GM15510 (cell line): Measurements from ENCODE around the gene TDP1.

Experiments used
- POLR2A ChIP-seq: IDR thresholded peaks from 3 replicates; pipeline ENCODE4 v1.6.1; 2011; ENCODE audit warnings: borderline replicate concordance; ENCODE audit not compliant: insufficient read length; ENCODE audit errors: extremely low read depth

TDP1 gene

DNA sequence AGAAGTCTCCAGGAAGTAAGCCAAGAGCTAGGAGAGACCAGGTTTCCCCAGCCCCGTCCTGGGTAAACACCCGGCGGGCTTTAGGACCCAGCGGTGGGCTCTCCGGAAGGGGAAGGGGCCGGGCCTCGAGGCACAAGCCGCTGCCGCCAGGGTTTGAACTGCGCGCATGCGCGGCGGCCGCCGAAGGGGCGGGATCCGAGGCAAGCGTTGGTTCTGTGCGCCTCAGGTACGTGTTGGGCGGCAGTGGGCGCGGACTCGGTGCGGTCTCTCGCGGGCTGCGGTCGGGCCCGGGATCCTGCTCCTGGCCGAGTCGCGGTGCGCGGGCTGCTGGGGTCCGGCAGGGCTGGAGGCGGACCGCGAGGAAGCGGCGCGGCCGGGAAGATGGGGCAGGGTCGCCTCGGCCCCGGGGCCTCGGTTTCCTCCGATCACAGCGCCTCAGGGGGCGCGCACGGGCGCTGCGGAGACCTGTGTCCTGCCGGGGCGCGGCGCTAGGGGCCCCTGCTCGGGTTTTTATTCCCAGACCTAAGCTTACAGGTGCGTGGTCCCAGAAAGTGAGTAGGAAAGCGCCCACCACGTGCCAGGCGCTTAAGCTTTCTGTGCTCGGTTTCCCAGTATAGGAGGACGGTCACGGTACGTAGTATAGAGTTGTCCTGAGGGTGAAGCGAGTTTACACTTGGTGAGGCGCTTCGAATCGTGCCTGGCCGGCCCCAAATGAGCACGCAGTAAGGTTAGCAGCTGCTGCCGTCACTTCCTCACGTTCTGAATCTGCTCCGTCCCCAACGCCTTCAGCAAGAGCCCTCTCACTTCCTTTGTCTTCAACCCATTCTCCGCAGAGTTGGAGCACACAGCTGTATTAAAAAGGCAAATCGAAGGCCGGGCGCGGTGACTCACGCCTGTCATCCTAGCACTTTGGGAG, at the start of gene TDP1:
Gene TDP1 (plus strand): TSS at position 183 of the 916 bp plus-strand sequence. CDS start 7,188 bp downstream, outside the sequence.
- peak; percentile 91 for TF ChIP-seq POLR2A

DNA sequence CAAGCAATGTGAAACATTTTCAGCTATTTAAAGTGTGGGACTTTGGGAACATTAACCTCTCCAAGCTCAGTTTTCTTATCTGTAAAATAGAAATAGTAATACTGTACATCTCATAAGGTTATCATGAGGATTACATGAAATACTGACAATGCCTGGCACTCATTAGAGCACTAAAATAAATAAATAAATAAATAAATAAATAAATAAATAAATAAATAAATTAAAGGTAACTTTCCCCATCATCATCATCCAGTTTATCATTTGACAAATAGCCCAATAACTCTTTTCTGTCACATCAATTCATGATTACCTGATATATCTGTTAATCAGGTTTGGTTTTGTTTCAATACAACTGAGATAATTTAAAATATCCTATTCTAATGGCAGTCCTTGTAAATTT, 49.7 kb upstream of the TDP1 start:
- TF ChIP-seq POLR2A: no peak

DNA sequence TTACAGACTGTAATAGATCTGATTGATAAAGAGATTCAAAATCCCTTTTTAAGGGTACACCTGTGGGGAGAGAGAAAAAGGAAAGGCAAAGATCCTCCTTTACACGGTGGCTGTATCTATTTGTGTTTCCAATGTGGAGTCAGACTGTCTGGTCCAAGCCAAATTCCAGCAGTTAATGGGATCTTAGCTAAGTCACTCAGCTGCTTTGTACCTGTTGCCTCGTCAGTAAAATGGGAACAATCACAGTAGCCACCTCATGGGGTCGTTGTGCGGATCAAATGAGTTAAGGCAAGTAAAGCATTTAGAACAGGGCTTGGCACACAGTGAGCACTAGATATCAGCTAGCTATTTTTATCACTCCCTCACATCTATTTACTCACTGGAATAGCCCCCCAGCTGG, 48.1 kb upstream of the TDP1 start:
- TF ChIP-seq POLR2A: no peak

DNA sequence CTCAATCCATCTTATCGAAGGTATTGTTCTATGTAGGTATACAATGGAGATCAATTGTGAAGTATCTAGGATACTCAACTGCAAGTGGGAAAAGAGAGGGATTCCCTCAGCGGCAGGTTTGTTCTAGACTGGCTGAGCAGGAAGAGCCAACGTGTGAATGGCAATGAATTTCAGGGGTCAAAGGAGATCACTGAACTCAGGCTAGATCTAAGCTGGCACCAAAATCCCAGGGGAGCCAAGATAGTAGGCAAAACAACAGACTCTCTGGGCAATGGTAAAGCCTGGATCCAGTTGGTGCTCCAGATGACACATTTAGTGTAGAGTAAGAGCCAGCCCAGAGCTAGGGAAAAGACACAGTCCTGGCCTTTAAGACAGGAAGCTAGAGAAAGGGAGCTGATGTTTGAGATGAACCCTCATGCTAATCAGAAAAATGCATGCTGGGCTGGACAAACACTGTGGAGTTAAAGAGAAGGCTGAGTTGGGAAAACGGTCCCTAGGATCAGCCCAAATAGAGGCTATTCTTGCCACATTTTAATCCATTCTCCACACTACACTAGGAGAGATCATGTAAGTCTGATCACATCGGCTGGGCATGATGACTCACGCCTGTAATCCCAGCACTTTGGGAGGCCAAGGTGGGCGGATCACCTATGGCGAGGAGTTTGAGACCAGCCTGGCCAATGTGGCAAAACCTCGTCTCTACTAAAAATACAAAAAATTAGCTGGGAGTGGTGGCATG, 46.8 kb upstream of the TDP1 start:
- no peak for TF ChIP-seq POLR2A

DNA sequence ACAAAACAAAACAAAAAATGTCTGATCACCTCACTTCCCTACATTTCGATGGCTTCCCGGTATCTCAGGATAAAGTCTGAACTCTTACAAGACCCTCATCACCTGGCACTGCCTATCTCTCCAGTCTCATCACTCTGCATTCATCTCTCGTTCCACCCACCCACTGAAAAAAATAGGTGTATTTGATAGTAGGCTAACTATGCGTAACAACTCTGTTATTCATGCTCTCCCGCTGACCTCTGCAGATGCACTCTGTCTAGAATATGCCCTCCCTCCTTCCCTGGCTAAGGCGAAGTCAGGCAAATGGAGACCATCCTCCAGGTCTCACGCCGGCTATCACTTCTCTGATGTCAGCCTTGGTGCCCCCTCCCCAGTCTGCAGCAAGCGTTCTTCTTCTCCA, 46.1 kb upstream of the TDP1 start:
- TF ChIP-seq POLR2A: no peak

DNA sequence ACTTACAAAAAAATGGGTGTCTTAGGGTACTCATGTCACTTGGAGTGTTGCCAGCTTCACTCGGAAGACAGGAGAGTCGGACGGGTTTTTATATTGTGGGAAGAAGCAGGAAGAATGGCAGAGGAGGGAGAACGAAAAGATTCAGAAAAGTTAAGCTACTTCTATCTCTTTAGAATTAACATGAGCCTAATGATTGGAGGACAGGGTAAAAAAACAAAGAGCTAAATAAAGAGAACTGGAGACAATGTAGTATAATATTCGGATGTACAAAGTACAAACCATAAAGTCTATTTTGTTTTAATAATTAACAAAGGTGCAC, 45.1 kb upstream of the TDP1 start:
- no peak for TF ChIP-seq POLR2A

DNA sequence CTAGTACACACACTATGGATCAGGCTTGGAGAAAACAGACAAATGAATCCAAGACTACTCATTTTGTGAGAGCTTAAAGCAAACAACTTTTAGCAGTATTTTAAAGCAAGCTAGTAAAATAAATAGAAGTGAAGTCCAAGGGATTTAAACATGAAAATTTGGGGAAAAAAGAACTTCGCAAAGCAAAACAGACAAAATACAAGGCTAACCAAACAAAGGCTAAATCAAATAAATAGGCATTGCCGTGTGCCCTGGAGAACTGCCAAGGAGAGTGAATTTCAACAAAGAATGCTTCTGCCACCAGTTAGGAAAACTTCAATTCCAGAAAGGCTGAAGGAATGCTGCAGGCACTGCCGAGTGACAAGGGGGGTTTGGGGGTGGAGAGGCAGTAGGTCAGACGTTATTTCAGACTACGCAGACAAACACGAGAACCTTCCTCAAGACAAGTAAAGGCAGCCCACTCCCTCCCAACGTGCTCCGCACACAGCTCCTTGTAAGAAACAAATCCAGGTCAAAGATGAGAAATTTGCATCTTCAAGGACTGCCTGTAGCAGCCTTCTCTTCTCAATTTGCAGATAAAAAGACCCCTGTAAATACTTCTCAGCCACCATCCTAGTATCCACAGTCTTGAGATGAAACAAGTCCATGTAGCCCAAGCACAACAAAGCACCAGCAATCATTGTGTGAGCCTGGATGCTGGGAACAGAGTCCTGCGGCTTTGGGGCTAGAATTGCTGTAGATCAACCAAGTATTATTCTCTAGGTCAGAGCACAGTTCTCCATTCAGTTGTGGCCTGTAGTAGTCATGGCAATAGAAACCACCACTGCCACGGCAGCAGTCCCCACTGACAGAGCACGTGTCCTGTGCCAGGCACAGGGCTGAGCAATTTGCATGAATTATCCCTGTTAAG, 44.5 kb upstream of the TDP1 start:
- no peak for TF ChIP-seq POLR2A

DNA sequence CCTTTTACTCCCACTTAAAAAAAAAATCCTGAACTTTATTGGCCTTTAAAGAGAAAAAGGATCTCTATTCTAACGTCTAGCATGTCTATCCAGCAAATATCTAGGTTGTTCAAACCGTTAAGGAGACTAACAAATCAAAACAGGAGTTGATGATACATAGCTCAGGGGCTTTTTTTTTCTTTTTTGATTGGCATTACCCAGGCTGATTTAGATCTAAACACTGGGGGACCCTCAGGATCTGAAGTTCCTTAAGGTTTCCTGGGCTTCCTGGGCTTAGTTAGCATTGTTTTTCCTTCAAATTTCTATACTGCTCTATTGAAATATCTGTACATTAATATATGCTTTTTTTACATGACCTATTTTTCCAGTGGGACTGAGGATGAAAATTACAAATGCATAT, 43.5 kb upstream of the TDP1 start:
- no peak for TF ChIP-seq POLR2A

DNA sequence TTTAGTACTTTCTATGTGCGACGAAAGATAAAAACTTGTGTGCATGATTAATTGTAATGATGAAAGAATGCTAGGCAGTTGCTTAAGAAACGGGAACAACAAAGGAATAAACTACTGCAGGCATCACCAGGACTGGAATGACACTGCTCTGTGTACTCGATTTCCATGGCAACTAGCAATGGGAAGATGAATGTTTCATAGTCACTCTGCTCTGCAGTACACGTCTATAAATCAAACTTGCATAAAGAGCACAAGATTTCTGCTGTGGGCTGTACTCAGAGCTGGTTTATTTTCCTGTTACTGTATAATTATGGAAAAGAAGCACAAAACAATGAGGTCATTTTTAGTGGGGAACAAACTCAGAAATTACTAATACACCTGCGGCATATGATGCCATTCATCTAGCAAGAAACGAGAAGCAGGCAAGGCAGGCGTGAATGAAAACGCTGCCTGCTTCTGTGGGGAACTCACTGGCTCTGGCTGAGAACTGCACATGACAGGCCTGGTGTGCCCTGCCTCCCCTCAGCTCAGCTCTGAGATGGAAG, 43.0 kb upstream of the TDP1 start:
- no peak for TF ChIP-seq POLR2A

DNA sequence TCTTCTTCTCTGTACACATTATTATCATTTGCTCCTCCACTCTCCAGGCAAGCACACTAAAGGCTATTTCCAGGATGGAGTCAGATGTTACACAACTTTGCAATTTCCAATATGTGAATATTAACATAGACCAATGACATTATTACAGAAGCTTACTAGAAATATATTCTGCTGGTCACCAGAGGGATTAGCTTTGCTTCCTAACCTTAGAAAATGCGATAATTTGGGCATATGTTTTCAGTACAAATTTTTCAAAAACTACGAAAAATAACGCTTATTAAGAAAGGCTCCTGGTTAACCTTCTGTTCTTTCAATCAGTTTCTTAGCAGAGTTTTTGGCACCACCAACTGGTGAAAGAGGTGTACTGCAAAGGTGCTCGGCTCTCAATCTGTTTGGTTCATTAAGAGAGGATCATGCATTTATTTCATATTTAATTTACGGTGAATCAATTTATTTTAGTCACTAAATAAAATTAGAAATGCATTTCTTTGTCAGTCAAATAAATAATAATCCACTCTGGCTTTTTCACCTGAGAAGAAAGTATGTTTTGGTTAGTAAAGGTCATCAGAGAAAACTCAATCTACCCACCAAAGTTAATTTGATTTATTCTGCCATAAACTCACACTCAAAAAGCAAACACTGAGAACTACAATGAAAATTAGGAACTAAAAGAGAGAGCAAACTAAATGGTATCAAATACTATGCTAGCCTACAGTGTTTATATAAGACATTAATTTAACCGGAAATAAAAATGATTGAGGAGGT, 40.4 kb upstream of the TDP1 start:
- TF ChIP-seq POLR2A: no peak

DNA sequence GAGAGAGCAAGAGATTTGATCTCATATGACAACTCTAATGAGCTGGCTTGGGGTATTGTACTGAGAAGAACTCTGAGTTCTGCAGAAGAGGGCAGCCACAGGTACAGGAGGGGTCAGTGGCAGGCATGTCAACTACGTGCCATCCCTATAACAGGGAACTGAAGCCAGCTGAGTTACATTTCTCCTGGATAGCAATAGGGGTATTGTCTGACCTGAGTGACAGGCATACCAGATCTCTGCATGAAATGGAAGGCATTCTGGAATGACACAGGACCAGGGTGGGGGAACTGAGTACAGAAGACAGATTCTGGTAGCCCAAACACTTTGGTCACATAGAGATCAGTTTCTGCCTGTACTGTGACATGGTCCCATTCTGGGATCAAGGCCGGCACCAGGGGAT, 37.0 kb upstream of the TDP1 start:
- no peak for TF ChIP-seq POLR2A

DNA sequence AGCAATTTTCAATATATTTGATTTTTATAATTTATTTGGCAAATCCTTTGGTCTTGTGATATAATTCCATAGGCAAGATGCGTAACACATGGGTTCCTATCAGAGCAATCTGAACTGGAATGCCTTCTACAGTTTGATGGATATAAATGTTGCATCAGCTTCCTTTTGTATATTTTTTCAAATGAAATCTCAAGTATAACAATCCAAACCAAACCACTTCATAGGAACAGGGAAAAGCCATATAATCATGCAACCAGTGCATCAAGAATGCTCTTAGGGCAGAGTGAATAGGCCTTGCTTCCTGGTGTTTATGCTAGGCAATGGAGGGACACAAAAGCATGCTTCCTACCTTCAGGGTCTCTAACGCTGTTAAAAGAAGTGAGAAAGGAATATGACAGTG, 35.7 kb upstream of the TDP1 start:
- no peak for TF ChIP-seq POLR2A

DNA sequence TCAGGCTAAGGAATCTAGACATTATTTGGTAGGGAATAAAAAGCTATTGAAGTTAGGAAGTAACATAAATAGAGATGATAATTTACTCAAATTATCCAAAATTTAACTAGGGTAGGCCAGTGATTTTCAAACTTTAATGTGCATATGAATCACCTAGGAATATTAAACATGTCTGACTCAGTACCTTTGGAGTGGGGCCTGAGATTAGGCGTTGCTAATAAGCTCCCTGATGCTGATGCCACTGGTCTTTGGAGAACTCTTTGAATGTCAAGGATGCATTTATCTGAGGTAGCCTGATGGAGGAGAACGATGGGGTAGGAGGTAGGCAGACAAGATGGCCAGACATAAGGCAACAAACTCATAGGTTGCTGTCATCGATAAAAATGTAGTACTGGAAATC, 34.4 kb upstream of the TDP1 start:
- no peak for TF ChIP-seq POLR2A
